ENCODE results near the gene SEC14L6.

SEC14L6 gene

DNA sequence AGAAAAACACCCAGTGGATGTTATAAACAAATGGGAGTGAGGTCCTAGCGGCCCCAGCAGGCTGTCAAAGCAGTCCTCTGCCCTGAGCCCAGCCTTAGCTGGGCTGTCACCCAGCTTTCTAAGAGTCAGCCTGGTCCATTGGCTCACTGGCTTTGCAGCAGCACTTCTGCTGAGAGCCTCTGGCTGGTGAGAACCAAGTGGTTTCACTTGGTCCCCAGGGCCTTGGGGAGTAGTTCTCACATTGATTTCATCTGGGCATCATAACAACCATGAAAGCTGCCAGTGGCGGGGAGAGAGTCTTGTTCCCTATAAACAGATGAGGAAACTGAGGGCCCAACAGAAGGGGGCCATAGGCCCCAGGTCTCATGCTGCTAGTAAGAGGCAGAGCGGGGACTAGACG lies 11.4 kb downstream of the SEC14L6 start:
- DNase-seq (ENCODE audit: low spot score) = no peak

DNA sequence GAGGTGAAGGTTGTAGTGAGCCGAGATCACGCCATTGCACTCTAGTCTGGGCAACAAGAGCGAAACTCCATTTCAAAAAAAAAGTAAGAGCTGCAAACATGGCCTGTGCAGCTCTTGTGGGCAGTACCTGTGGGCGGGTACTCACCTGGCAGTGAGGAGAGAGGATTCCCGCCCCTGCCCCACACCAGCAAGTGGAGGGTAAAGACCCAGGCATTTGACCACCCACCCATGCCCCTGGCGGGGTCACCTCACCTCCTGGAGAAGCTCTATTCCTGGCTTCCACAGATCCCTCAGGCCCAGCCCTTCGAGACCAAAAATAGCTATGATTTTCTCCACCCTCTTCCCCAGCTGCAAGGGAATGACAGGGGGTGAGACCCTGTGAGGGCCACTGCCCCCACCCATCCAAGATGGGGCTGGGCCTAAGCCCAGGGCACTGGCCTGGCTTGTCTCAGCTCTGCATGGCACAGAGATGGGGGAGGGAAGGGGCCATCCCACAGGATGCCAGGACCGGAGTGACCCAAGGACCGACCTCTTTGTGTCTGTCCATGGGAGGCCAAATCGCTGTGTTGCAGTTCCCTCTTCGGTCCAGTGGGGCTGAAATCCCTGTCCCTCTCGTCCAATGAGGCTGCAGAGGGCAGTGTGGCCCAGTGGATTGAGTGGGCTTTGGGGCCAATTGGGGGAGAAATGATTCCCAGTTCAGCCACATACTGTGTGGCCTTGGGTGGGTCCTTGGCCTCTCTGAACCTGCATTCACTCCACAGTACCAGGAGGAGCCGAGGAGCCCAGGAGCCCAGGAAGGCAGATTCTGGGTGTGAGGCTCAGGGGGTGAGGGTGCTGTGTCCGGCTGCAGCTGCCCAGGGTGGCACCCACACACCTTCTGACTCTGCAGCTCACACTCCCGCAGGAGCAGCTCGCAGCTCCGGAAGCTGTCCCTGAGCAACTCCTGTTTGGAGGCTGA lies 14.6 kb downstream of the SEC14L6 start:
- no peak for DNase-seq (ENCODE audit: low spot score)

DNA sequence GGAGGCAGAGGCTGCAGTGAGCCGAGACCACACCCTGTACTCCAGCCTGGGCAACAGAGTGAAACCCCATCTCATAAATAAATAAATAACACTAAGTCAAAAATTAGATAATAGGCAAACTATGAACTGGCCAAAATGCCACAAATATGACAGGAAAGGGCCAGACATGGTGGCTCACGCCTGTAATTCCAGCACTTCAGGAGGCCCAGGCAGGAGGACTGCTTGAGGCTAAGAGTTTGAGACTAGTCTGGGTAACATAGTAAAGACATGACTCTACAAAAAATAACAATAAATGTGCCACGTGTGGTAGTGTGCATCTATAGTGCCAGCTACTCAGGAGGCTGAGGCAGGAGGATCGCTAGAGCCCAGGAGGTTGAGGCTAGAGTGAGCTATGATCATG lies 19.9 kb downstream of the SEC14L6 start:
- no peak for DNase-seq (ENCODE audit: low spot score)

DNA sequence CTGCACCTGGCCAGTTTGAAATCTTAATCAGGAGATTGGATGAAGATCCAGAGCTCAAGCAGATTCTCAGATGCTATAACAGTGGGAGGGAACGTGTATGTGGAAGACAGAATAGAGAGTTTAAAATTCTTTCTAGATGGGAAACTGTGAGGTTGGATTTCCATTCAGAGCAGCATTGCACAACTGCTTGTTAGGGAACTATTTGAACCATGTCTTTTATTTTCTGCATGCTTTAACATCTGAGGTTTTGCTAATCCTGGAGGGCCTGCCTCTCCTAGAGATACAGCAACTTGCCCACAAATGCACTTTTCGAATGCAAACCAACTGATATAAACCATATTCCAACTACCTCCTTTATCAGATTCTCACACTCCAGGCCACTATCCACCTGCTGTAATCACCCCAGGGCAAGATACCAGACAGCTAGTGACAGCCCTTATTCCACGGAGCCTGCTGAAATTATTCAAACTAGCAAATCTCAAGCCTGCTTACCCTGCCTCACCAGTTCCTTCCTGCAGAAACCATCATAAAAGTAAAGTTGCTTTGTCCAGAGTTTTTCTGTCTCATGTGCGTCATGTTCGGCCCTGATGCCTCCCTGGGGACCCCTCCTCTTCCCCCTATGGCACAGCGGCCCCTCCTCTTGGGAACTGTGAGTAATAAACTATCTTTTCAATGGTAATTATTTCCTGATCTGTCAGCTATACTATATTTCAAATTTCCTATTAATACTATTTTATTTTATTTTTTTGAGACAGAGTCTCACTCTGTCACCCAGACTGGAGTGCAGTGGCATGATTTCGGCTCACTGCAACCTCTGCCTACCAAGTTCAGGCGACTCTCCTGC lies 22.7 kb downstream of the SEC14L6 start:
- DNase-seq (ENCODE audit: low spot score) = no peak

DNA sequence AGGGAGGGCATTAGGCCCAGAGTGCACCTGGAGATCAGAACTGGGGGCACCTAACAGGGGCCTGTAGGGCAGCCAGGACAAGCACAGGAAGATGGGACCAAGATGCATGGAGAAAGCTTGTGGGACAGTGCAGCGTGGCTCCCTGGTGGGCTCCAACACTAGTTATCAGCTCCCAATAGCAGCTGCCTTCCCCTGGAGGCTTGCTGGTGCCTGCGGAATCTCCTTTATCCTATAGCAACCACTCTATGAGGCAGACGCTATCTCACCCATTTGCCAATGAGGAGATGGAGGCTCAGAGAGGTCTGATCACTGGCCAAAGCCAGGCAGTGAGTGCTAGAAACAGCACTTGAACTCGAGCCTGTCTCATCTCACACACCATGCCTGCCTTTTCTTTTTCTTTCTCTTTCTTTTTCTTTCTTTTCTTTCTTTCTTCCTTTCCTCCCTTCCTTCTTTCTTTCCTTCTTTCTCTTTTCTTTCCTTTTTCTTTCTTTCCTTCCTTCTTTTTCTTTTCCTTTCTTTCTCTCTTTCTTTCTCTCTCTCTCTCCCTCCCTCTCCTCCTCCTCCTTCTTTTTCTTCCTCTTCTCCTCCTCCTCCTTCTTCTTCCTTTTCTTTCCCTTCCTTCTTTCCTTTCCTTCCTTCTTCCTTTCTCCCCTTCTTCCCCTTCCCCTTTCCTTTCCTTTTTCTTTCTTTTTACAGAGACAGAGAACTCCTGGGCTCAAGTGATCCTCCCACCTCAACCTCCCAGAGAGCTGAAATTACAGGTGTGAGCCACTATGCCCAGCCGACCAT lies 25.0 kb downstream of the SEC14L6 start:
- DNase-seq (ENCODE audit: low spot score) = no peak

DNA sequence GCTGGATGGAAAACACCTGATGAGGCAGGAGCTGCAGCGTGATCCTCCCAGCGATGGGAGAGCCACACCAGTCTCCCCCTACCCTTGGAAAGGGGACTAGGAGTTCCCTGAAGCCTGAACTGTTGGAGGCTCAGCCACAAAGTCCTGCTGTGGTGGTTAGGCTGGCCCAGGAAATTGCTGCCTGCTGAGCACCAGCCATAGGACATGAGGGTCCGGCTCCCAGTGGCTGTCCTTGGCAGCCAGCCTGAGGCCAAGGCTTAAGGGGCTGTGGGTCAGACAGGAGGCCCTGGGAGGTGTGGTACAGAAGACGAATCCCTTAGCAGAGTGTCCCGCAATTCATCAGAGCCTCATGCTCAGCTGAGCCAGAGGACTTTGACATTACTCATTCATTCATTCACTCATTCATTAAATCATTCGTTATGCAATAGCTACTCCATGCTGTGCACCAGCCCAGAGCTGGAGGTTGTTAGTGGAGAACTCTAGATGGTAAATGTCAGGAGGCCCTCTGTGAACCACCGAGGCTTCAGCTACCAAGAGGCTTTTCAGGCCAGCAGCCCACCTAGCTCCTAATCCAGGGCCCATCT lies 26.6 kb downstream of the SEC14L6 start:
- no peak for DNase-seq (ENCODE audit: low spot score)

DNA sequence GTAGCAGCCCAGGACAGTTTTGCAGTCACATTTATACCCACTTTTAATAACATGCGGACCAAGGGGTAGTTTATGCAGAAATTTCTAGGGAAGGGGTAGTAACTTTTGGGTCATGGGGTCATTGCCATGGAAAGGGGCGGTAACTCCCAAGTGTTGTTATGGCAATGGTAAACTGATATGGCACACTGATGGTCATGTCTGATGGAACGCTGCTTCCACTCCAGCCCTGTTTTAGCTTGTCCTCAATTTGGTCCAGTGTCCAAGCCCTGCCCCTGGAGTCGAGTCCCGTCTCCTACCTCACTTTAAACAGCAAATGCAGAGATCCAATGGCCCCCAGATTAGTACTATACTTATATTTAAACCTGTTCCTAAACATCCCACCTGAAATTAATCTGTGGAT lies 29.8 kb downstream of the SEC14L6 start:
- no peak for DNase-seq (ENCODE audit: low spot score)

DNA sequence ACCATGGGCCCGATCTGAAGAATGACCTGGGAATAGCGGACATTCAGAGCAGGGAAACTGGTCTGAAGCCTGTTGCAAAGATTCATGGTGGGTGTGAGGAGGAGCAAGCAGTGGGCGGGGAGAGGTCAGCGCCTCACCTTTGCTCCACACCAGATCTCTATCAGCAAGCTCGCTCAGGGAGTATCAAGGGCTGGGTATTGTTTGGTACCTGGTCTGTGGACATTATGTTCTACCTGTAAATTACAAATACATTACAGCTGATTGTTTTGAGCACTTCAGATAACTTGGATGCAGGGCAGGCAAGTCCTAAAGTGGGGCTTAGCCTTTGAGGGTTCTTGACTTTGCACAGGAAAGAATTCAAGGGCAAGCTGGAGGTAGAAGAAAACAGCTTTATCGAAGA lies 30.3 kb downstream of the SEC14L6 start:
- no peak for DNase-seq (ENCODE audit: low spot score)

DNA sequence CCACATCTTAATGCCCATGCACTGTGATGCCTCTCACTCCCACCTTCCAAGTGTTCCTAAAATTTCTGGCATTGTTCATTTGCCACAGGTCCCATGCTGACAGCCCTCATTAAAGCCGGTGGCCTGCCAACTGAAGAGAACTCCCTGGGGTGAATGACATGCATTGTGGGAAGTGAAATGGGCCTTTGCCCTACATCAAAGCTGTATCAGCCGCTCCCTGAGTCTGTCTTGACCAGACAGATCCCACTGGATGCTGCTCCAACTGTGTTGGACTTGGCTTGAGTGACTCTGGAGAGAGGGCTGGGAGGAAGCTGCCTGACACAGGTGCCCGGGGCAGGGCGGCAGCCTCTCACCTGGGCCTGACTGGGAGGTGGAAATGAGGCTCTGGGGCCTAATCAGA lies 32.3 kb downstream of the SEC14L6 start:
- no peak for DNase-seq (ENCODE audit: low spot score)

DNA sequence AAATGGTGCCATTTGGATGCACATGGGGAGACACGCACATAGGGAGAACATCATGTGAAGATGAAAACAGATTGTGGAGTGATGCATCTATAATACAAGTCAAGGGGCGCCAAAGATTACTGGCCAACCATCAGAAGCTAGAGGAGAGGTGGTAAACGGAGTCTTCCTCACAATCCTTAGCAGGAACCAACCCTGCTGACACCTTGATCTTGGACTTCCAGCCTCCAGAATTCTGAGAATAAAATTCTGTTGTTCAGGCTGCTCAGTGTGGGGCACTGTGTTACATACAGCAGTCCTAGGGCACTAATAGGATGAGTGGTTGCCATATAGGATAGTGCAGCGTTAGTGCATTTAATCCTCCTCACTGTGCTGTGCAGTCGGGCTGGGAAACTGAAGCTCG lies 33.1 kb downstream of the SEC14L6 start:
- no peak for DNase-seq (ENCODE audit: low spot score)

DNA sequence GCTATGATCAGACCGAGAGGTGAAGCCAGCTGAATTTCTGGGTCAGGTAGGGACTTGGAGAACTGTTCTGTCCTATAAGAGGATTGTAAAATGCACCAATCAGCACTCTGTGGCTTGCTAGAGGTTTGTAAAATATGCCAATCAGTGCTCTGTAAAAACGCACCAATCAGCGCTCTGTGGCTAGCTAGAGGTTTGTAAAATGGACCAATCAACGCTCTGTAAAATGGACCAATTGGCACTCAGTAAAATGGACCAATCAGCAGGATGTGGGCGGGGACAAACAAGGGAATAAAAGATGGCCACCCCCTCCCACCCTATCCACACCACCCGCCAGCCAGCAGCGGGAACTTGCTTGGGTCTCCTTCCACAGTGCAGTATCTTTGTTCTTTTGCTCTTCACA lies 34.6 kb downstream of the SEC14L6 start:
- no peak for DNase-seq (ENCODE audit: low spot score)

DNA sequence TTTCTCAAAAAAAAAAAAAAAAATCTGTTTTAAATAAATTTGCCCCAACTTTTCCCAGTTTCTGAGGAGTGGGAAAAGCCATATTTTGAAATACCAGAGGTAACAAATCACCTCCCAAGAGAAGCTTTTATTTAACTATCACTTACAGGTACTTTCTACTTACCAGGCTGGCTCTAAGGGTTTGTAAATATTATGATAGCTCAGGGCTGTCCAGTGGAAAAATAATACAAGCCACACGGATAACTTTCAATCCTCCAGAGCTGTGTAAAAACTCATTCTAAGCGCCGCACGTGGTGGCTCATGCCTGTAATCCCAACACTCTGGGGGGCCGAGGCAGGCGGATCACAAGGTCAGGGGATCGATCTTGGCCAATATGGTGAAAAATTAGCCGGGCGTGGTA lies 35.4 kb downstream of the SEC14L6 start:
- DNase-seq (ENCODE audit: low spot score) = no peak

DNA sequence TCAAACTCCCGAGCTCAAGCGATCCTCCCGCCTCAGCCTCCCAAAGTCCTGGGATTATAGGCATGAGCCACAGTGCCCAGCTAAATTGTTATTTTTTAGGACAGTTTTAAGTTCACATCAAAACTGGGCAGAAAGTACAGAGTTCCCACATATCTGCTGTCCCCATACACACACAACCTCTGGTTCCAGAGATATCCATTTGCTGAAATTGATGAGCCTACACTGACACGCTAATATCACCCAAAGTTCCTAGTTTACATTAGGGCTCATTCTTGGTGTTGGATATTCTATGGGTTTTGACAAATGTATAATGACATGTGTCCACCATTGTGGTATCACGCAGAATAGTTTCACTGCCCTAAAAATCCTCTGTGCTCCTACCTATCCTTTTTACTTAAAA lies 38.3 kb downstream of the SEC14L6 start:
- DNase-seq (ENCODE audit: low spot score) = no peak

DNA sequence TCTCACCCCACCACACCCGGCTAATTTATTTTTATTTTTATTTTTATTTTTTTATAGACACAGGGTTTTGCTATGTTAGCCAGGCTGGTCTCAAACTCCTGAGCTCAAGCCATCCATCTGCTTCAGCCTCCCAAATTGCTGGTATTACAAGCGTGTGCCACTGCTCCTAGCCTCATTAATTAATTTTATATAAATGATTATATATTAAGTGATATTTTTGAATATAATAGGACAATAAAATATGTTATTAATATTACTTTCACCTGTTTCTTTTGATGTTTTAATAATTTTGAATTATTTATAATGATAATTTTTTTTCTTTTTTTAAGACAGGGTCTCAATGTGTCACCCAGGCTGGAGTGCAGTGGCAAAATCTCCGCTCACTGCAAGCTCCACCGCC lies 38.9 kb downstream of the SEC14L6 start:
- no peak for DNase-seq (ENCODE audit: low spot score)

DNA sequence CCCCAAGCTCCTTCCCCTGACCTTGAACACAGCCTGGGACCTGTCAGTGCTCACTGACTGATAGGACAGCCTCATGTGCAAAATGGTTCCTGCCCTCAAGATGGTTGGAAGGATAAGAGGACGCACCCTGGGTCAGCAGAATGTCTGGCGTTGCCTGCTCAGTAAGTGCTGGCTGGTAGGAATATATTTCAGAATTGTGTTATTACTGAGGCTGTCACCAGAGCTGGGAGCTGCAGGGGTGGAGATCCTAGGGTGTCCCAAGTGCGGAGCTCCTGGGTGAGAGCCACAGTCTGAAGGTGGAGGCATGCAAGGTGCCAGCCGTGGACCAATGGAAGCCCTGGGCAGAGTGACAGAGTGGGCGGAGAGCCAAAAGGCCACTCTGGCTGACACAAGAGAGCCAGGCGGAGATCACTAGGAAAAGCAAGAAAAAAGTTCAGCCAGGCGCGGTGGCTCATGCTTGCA lies 40.0 kb downstream of the SEC14L6 start:
- DNase-seq (ENCODE audit: low spot score) = no peak

DNA sequence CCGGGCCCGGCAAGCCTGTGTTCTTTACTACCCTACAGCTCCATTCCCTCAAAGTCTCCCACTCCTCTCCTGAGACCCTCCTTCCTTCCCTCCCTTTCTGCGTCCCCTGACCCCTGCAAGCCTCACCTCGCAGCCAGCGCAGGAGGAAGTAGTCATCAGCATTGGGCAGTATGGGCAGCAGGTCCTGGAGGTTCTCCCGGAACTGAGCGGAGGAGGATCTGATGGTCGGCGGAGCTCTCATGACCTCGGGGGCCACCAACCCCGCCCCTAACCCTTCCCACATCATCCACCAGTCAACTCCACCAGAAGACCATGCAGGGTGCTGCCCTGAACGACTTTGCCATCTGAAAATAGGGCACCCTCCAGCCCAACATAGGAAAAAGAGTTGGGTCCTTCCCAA lies 43.0 kb downstream of the SEC14L6 start:
- no peak for DNase-seq (ENCODE audit: low spot score)

DNA sequence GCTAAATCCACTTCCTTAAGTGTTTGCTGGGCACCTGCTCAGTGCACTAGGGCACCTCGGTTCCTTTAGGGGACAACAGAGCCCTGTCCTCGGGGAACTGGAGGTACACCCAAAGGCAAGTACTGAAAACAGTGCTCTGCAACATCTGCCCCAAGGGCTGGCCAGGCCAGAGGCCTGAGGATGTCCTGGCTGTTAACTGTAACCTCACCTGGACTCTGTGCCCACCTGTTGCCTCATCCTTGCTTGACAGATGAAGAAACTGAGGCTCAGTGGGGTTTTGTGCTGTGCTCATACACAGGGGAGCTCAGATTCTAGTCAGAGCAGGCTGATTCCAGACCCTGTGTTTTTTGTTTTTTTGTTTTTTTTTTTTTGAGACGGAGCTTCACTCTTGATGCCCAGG lies 43.6 kb downstream of the SEC14L6 start:
- no peak for DNase-seq (ENCODE audit: low spot score)

DNA sequence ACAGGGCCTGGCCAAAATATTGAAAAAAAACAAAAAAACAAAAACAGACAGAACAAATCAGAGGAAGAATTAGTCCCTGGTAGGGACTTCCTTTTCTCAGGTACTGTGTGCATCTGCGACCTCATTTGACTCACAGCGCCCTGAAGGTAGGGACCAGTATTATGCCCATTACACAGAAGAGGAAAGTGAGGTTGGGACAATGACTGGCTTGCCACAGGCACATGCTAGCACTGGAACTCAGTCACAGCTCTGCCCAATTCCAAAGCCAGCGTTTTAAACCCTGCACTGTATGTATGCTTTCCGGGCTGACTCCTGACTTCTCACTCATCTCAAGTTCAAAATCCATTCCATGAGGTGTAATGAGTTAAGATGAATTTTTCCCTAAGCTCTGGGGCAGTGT lies 44.4 kb downstream of the SEC14L6 start:
- no peak for DNase-seq (ENCODE audit: low spot score)

DNA sequence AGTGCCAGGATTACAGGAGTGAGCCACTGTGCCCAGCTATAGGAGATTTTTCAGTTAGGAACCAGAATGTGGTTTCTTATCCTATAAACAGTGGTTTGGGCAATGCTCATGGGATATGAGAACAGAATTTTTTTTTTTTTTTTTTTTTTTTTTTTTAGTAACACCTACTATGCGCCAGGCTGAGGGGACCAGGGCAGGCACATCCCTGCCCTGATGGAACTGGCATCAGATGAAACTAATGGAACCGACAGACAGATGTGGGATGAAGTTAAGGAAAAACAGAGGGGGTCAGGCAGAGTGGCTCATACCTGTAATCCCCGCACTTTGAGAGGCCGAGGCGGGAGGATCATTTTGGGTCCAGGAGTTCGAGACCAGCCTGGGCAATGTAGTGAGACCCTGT lies 45.9 kb downstream of the SEC14L6 start:
- no peak for DNase-seq (ENCODE audit: low spot score)

DNA sequence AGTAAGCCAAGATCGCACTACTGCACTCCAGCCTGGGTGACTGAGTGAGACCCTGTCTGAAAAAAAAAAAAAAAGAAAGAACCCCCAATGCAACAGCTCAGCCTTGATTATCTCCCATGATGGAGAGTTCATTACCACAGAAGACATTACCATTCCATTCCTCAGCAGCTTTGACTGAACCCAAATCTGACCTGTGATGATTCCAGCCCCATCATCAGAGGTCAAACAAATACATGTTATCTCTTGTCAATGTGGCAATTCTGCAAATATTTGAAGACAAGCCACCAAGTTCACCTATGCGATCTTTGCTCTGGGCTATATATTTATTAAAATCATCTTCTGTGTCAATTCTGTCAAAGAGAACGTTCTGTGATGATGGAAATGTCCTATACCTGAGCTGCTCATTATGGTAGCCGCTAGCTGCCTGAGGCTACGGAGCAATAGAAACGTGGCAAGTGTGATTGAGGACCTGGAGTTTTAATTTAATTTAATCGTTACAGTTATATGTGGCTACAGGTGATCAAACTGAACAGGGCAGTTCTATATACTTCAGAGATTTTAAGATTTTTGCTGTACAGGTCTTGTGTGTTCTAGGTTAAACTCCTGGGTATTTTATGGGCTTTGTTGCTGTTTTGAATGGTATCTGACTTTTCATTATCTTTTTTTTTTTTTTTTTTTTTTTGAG lies 48.9 kb downstream of the SEC14L6 start:
- no peak for DNase-seq (ENCODE audit: low spot score)

DNA sequence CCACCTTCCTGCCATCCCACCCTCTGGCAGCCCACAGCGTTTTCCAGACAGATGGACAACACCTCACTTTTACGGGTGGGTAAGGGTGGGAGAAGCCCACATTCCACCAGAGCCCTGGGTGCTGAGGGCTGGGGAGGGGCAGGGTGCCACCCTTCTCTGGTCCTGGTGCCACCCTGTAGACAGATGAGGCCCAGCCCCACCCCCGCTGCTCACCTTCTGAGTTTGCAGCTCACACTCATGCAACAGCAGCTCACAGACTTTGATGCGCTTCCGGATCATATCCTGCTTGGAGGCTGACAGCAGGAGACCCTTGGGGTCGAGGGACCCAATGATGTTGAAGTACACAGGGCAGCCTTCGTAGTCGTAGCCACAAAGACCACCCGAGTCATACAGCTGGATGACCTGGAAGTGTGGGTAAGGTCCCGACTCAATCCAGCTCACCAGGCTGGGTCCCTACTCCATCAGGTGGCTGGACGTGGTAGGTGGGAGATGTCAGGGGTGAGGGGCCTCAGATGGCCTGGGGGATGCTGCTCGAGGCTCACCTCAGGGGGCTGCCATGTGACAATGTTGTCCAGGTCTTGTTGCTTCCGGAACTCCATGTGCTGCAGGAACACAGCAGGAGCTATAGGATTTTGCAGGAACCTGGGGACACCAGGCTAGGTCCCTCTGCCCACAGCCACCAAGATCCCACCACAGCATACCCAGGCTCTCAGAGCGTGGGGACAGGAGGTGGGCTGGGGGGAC lies 51.3 kb downstream of the SEC14L6 start:
- no peak for DNase-seq (ENCODE audit: low spot score)
